ENCODE measurements around the gene CST8.
"Not testable (repeated sequence)": the region's sequence is repeated elsewhere in the genome, so short reads cannot be mapped to it uniquely, and the experiment has no call there.

Gene CST8

GRCh38 chr20:23490817-23491216, at the start of gene CST8:
CST8 (plus strand) TSS chr20:23491117; CDS start chr20:23491668, 551 bp downstream.
- no peak for DNase-seq

DNA sequence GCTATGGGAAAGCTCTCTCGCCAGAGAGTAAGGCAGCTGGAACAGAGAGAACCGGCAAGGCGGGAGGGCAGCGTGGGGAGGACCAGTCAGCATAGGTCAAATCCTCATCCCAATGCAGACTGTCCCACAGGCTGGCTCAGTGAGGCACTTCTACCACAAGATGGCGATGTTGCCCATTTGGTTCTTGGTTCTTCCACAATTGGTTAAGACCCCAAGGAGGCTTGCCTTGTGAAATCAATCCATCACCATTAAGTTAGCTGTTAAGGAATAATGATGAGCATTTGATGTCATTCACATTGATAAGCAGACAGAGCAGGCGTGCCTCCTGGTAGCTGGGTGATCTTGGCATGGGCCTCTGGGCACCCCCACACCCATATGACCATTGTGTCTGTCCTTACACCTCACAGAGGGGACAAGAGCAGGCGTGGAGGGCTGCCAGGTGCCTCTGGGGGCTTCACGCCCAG, 49.0 kb upstream of the CST8 start:
- DNase-seq: peak in 45 of 58 donors; percentile 4 to 73 (median 39)

GRCh38 chr20:23442436-23442835, 48.5 kb upstream of the CST8 start:
- no peak for DNase-seq

DNA sequence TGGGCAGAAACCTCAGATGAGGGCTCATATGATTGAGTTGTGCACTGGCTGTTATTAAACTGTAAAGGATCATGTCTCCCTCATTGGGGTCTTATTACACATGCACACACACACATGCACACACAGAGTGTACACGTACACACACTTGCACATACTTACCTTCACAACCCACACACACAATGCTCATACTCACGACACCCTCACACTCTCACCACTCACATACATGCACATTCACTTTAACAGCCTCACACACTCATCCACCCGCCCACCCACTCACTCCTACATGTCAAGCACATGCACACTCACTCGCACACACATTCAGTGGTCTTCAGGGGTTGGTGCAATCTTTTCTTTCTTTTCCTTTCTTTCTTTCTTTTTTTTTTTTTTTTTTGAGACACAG, 46.1 kb upstream of the CST8 start:
- DNase-seq: no peak

DNA sequence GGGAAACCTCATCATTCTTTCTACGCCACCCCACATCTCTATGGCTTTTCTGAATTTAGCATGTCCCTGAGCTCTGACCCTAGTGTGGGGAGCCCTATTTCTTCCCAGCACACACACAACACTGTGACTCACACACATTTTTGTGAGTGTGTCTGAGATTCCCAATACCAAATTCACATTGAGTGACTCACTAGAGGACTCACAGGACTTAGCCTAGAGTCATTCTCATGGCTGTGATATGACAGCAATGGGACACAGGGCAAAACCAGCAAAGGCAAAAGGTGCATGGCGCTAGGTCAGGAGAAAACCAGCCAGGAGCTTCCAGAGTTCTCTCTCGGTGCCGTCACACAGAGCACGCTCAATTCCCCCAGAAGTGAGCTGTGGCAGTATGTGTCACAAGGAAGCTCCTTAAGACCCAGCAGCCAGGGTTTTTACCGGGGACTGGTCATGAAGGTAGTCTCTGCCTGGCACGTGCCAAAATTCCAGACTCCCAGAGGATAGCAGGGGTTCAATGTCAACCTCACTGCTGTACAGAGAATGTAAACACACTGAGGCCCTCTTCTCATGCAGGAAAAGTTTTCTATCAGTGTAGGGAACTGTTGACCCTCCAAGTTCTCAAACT, 45.2 kb upstream of the CST8 start:
- no peak for DNase-seq

- peak in 37 of 58 donors; percentile 6 to 77 (median 41) for DNase-seq
Measured at GRCh38 chr20:23446505-23446904, 44.4 kb upstream of the CST8 start.

DNA sequence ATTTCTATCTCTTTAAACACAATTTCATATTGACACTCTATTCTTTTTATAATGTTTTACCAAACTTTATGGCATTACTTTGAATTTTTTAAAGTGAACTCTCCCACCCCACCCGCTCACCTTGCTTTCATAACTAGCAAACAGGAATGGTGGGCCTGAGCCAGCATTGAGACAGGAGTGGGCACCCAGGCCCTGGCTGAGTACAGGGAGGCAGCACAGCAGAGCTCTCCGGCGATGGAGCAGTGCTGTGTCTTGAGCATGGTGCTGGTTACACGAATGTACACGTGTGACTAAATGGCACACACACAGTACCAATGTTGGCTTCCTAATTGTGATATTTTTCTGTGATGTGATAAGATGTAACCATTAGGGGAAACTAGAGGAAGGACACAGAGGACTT, 42.8 kb upstream of the CST8 start:
- DNase-seq: no peak

- no peak for DNase-seq
Measured at GRCh38 chr20:23449421-23449820, 41.5 kb upstream of the CST8 start.

DNA sequence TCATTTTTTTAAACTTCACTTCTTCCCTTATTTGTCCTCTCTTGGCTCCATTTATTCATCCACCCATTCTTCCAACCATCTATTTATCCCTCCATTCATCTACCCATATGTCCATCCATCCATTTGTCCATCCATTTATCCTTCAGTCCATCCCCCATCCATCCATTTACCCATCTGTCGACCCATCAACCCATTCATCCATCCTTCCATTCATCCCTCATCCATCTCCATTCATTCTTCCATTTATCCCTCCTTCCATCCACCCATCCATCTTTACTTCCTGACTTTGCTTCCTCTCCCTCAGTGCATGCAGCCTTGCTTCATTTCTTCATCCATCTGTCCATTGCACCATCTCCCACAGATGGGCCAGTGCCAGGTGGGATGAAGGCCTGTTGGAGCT, 40.0 kb upstream of the CST8 start:
- DNase-seq: no peak

- no peak for DNase-seq
Measured at GRCh38 chr20:23451956-23452487, 38.9 kb upstream of the CST8 start.

GRCh38 chr20:23452776-23453175, 38.1 kb upstream of the CST8 start, which contains the start of gene CST11:
CST11 (minus strand) TSS chr20:23452876; CDS start chr20:23452811, 65 bp downstream.
- no peak for DNase-seq

- DNase-seq: no peak
Measured at GRCh38 chr20:23453549-23454543, 37.1 kb upstream of the CST8 start.

- no peak for DNase-seq
Measured at GRCh38 chr20:23454816-23455215, 36.1 kb upstream of the CST8 start.

DNA sequence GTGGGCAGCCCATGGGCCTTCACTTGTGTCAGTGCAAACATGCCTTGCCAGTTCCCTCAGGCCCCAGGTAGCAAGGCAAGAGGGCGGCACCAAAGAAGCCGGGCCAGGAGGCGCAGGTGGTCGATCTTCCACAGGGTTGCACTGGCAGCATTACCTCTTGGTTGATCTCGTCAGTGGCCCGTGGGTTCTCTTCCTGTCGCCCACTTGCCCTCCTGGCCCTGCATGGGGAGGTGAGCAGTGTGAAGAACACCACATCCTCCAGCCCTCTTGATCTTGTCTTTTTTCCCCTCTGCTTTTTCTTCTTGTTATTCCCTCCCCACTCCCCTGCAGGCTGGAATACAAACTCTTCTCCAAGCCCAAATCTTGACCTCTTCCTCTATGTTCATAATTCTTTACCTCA, 35.3 kb upstream of the CST8 start:
- DNase-seq: no peak

DNA sequence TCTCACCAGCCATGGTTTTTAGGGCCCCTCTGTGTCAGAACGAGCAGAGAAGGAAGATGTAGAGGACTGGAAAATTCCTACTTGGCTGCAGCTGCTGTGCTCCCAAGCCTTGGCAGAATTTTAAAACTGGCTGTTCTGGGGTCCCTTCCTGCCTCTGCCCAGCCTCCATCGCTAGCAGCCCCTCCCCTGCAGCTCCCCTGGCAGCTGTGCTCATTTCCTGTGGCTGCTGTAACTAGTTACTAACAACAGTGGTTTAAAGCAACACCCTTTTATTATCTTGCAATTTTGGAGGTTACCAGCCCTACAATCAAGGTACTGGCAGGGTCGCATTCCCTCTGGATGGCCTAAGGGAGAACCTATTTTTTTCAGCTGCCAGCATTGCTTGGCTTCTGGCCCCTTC, 34.5 kb upstream of the CST8 start:
- no peak for DNase-seq

DNA sequence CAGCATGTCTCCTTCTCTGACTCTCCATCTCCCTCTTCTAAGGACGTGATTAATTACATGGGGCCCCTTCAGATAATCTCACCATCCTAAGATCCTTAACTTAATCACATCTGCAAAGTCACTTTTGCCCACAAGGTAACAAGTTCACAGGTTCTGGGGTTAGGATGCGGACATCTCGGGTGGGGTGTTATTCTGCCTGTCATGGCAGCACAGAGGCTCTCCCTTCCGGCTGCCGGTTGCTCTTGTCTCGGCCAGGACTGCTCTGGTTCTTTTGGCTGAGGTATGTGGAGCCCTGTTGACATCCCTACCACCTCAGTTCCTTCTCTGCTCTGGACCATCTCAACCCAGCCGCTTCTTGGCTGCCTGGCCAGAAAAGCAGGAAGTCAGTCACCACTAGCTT, 34.0 kb upstream of the CST8 start:
- DNase-seq: no peak

DNA sequence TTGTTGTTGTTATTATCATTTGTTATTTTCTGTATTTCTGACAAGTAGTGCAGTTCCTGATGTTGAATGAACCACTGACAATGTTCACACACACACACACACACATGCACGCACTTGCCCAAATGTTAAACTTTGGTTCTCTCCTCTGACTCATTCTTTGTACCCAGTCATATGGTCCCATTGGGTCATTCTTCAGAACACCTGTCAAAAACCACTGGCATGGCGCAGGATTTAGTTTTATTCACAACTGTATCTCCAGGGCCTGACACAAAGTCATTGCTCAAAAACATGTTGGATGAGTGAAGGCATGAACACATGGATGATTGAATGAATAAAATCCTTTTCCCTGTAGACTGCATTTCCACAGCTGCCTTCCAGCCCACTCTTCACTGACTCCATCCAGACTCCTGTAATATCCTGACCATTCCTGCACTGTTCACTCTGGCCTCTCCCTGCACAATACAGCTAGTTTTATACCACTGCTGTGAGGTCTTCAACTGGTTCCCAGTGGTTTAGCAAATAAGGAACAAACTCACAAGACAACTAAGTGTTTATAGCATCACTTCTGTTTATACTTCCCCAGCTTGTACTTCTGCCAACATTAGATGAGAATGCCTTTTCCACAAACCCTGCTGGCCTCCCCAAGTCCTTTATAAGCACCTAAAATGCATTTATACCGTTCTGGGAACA, 31.3 kb upstream of the CST8 start:
- DNase-seq: no peak

DNA sequence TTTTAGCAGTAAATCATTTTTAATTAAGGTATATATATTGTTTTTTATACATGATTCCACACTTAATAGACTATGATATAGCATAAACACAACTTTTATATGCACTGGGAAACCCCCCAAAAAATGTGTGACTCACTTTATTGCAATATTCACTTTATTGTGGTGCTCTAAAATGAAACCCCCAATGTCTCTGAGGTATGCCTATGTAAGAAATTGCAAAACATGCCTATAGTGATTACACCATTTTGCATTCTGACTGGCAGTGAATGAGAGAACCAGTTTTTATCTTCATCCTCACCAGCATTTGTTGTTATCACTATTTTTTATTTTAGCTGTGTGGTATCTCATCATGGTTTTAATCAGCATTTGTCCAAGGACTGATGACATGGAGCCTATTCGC, 29.7 kb upstream of the CST8 start:
- no peak for DNase-seq

DNA sequence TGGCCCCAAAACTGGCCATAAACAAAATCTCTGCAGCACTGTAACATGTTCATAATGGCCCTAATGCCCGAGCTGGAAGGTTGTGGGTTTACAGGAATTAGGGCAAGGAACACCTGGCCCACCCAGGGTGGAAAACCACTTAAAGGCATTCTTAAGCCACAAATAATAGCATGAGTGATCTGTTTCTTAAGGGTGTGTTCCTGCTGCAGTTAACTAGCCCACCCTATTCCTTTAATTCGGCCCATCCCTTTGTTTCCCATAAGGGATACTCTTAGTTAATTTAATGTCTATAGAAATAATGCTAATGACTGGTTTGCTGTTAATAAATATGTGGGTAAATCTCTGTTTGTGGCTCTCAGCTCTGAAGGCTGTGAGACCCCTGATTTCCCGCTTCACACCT, 24.0 kb upstream of the CST8 start:
- not testable (repeated sequence) for DNase-seq

DNA sequence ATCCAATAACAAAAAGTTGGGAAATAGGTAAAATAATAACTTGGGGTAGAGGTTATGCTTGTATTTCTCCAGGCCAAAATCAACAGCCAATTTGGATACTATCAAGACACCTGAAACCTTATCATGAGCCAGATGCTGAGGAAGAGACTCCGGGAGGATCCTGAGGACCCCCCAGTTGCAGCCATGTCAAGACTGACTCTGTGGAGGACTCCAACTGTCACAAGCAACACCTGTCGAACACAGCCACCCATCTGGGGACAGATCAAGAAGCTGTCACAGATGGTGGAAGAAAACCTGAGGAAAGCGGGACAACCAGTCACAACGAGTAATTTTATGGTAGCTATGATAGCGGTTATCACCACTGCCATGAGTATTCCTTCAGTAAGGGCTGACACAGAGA, 18.6 kb upstream of the CST8 start:
- not testable (repeated sequence) for DNase-seq

GRCh38 chr20:23473293-23473692, 17.6 kb upstream of the CST8 start:
- not testable (repeated sequence) for DNase-seq

- DNase-seq: no peak
Measured at GRCh38 chr20:23475395-23475794, 15.5 kb upstream of the CST8 start.

Data from anterior cingulate cortex (tissue), 58 donors.